ENCODE results near the gene FIBCD1. TPM values are rescaled to one million over a fixed set of nuclear protein-coding genes. Genes with fewer than 3 reads are reported as not detected.

FIBCD1 gene
- total and polyA plus RNA-seq, 9 of the 15 experiments (the other 6 are each of a cell fraction or from before 2014, with no cell fraction given) = 0.53 to 1.2 (median 0.95) TPM; not detected in 4

- peaks cover 10% of the 10 kb centered on the region for H3K9me1 ChIP-seq (ENCODE audit: control insufficient read depth, insufficient read depth, low read length)
- H2AFZ ChIP-seq (ENCODE audit: low read depth, low read length) = no peak overlapping the region
- in situ Hi-C loops (cut with MboI) (no loop called here), intact Hi-C loops (cut with micrococcal nuclease) (no loop called here)
- H3K36me3 ChIP-seq (ENCODE audit: control insufficient read depth, insufficient read depth, low read length) = no peaks in the 10 kb centered on the region
- 2% methylated on average over 8 of the region's 8 CpGs for WGBS (ENCODE audit: insufficient coverage, low coverage, missing lambda C conversion rate)
- no peak overlapping the region for H3K27ac ChIP-seq (ENCODE audit: extremely low read depth, low read depth, low read length)
- H3K4me2 ChIP-seq (ENCODE audit: insufficient read depth, low read length) = no peak overlapping the region
- peaks cover 79% of the 10 kb centered on the region for H4K20me1 ChIP-seq (replicated peaks; ENCODE audit: control insufficient read depth, insufficient read depth, low read length)
- ATAC-seq (no peak), DNase-seq (ENCODE audit: extremely low read depth in 1 of 4, low spot score in 3 of 4) (peak in 2 of 4 experiments; percentile 63 to 69), FAIRE-seq (no peak)
- POLR2A ChIA-PET = interaction anchor here (0.5 to 26.8 kb wide), 12 partner anchors 3 to 126 kb away, joined by 3 to 582 read pairs (median 4); partner anchors contain the start of gene QRFP
- no peak overlapping the region for H3K4me3 ChIP-seq
- peak overlapping the region in 1 of 2 experiments; percentile 55; a peak in 2 of 4 replicates for H3K9ac ChIP-seq (ENCODE audit: insufficient read depth in 1 of 2, low read depth in 2 of 2, low read length in 2 of 2)
- BruUV-seq (replicated peaks) = no TSS peak
- CTCF ChIA-PET (ENCODE audit: low intra/inter-chr PET ratio) = no interaction called here
- no peaks in the 10 kb centered on the region for H3K79me2 ChIP-seq (ENCODE audit: control insufficient read depth, insufficient read depth, low read length)
- no peaks in the 10 kb centered on the region for H3K9me3 ChIP-seq (replicated peaks; ENCODE audit: control insufficient read depth, insufficient read depth, low read depth, low read length)
- peaks cover 88 to 95% of the 10 kb centered on the region in 2 experiments for H3K27me3 ChIP-seq (ENCODE audit: control insufficient read depth in 2 of 2, insufficient read depth in 2 of 2, low read length in 2 of 2)
- peaks cover 0 to 58% of the 10 kb centered on the region in 2 experiments; a peak in 2 of 5 replicates for H3K4me1 ChIP-seq (replicated peaks in 1 of 2; ENCODE audit: control insufficient read depth in 2 of 2, insufficient read depth in 2 of 2, low read length in 2 of 2)
- TF ChIP-seq NRF1 (conservative IDR thresholded peaks at IDR 0.05 in 1 of 2, IDR thresholded peaks at IDR 0.05 in 1 of 2) (no peak), SFPQ (IDR thresholded peaks at IDR 0.05; ENCODE audit: low read depth, low read length) (no peak), ZNF561 (CRISPR knock-in tag; conservative IDR thresholded peaks at IDR 0.05) (no peak), AFF1 (IDR thresholded peaks at IDR 0.05; ENCODE audit: low read depth in 1 of 2, partially characterized antibody in 2 of 2) (no peak), PML (IDR thresholded peaks at IDR 0.05; ENCODE audit: low read length) (no peak), ATF7 (IDR thresholded peaks at IDR 0.05) (no peak), MTA1 (IDR thresholded peaks at IDR 0.05; ENCODE audit: borderline replicate concordance) (no peak), FOXJ3 (CRISPR knock-in tag; IDR thresholded peaks at IDR 0.05) (no peak), THRA (IDR thresholded peaks at IDR 0.05) (no peak), SMAD2 (IDR thresholded peaks at IDR 0.05; ENCODE audit: low read depth, low read length) (no peak), ZC3H11A (IDR thresholded peaks at IDR 0.05; ENCODE audit: low read depth, low read length) (no peak), FOXJ2 (tag; IDR thresholded peaks at IDR 0.05) (no peak), RNF2 (IDR thresholded peaks at IDR 0.05) (no peak), HMGXB4 (CRISPR knock-in tag; IDR thresholded peaks at IDR 0.05) (no peak), CTBP1 (IDR thresholded peaks at IDR 0.05; ENCODE audit: borderline replicate concordance) (no peak)
Measured at GRCh38 chr9:130915096-130915447, 24.0 kb downstream of the FIBCD1 start.

All from K562 (cell line).